ENCODE measurements around the gene DPP8.

DNA sequence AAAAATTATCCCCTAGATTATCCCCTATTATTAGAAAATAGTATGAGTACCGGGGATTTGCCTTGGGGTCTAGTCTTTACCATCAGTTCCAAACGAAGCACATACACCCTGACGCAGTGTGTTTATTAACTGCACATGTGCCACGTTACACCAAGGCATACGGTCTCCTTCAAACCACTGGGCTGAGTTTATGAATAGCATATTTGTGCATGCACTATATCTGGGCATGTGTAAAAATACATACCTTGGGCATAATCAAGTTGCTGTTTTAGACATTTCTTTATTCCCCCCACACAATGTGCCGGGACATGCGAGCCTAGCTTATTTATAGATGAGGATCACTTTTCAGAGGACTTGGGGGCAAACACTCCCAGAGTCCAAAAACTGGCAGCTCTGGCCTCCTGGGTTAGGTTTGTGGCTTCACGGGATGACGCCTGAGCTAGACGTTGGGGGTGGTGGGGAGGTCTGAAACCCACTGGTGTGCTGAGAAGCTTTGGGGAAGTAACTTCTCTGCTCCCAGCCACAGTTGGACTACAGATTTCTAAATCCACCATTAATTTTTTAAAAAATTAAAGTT, 111.0 kb downstream of the DPP8 start:
- TF ChIP-seq, protein P1, sequence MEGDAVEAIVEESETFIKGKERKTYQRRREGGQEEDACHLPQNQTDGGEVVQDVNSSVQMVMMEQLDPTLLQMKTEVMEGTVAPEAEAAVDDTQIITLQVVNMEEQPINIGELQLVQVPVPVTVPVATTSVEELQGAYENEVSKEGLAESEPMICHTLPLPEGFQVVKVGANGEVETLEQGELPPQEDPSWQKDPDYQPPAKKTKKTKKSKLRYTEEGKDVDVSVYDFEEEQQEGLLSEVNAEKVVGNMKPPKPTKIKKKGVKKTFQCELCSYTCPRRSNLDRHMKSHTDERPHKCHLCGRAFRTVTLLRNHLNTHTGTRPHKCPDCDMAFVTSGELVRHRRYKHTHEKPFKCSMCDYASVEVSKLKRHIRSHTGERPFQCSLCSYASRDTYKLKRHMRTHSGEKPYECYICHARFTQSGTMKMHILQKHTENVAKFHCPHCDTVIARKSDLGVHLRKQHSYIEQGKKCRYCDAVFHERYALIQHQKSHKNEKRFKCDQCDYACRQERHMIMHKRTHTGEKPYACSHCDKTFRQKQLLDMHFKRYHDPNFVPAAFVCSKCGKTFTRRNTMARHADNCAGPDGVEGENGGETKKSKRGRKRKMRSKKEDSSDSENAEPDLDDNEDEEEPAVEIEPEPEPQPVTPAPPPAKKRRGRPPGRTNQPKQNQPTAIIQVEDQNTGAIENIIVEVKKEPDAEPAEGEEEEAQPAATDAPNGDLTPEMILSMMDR (IDR thresholded peaks at IDR 0.05) = no peak
- TF ChIP-seq EZH2 (IDR thresholded peaks at IDR 0.05) = no peak
- TF ChIP-seq EZH2phosphoT487 (IDR thresholded peaks at IDR 0.05) = no peak

Measured in neural progenitor cell (in vitro differentiated cells).